Measurements from ENCODE around the gene C10orf88.
"Not testable (repeated sequence)": the region's sequence is repeated elsewhere in the genome, so short reads cannot be mapped to it uniquely, and the experiment has no call there.

C10orf88 gene

GRCh38 chr10:122915700-122916099 is 38.3 kb downstream of the C10orf88 start:
- no peak overlapping the region for H3K4me2 ChIP-seq (ENCODE audit: low read depth, low read length, poor library complexity, severe bottlenecking)
- no peaks in the 10 kb centered on the region for H3K9me3 ChIP-seq (ENCODE audit: insufficient read depth, low read depth, low read length)
- no peak overlapping the region for H3K4me3 ChIP-seq (ENCODE audit: low read length, poor library complexity, severe bottlenecking)
- no peak overlapping the region for H2AFZ ChIP-seq (ENCODE audit: low read length)
- H3F3A ChIP-seq (ENCODE audit: low read depth) = no peaks in the 10 kb centered on the region
- H3K9ac ChIP-seq (ENCODE audit: low read depth, low read length, poor library complexity, severe bottlenecking) = no peak overlapping the region
- H3K79me2 ChIP-seq (ENCODE audit: insufficient read depth, low read length) = no peaks in the 10 kb centered on the region
- TF ChIP-seq EZH2phosphoT487 (IDR thresholded peaks at IDR 0.05; ENCODE audit: borderline replicate concordance) (no peak), CTCF (conservative IDR thresholded peaks at IDR 0.05; ENCODE audit: low read length) (no peak)
- H4K20me1 ChIP-seq (ENCODE audit: insufficient read depth, low read length, poor library complexity, severe bottlenecking) = no peaks in the 10 kb centered on the region
- H3K4me1 ChIP-seq (ENCODE audit: insufficient read depth, low read length, poor library complexity, severe bottlenecking) = no peaks in the 10 kb centered on the region
- no peaks in the 10 kb centered on the region for H3K9me2 ChIP-seq (replicated peaks; ENCODE audit: low read depth, low read length)
- no peaks in the 10 kb centered on the region for H3K36me3 ChIP-seq (ENCODE audit: insufficient read depth, low read length)
- H3K27me3 ChIP-seq (ENCODE audit: insufficient read depth, low read length, poor library complexity, severe bottlenecking) = no peaks in the 10 kb centered on the region

- Histone ChIP-seq H3K9ac (ENCODE audit: low read depth, low read length, poor library complexity, severe bottlenecking) (no peak overlapping the region), H3K4me3 (ENCODE audit: low read length, poor library complexity, severe bottlenecking) (no peak overlapping the region), H3K4me2 (ENCODE audit: low read depth, low read length, poor library complexity, severe bottlenecking) (no peak overlapping the region), H3F3A (ENCODE audit: low read depth) (no peaks in the 10 kb centered on the region), H2AFZ (ENCODE audit: low read length) (no peak overlapping the region), H3K79me2 (ENCODE audit: insufficient read depth, low read length) (no peaks in the 10 kb centered on the region), H4K20me1 (ENCODE audit: insufficient read depth, low read length, poor library complexity, severe bottlenecking) (no peaks in the 10 kb centered on the region), H3K4me1 (ENCODE audit: insufficient read depth, low read length, poor library complexity, severe bottlenecking) (no peaks in the 10 kb centered on the region), H3K27me3 (ENCODE audit: insufficient read depth, low read length, poor library complexity, severe bottlenecking) (no peaks in the 10 kb centered on the region), H3K9me2 (replicated peaks; ENCODE audit: low read depth, low read length) (no peaks in the 10 kb centered on the region), H3K9me3 (ENCODE audit: insufficient read depth, low read depth, low read length) (no peaks in the 10 kb centered on the region), H3K36me3 (ENCODE audit: insufficient read depth, low read length) (no peaks in the 10 kb centered on the region)
- TF ChIP-seq EZH2phosphoT487 (IDR thresholded peaks at IDR 0.05; ENCODE audit: borderline replicate concordance) = no peak
- no peak for TF ChIP-seq CTCF (conservative IDR thresholded peaks at IDR 0.05; ENCODE audit: low read length)
Observed at GRCh38 chr10:122911889-122912484, 42.0 kb downstream of the C10orf88 start.

GRCh38 chr10:122910310-122910709 is 43.7 kb downstream of the C10orf88 start, which contains the start of gene FAM24A:
Gene FAM24A (plus strand): TSS chr10:122910610. CDS start chr10:122911635, 1,025 bp downstream.
- Histone ChIP-seq H3K9me2 (replicated peaks; ENCODE audit: low read depth, low read length) (no peaks in the 10 kb centered on the region), H3K79me2 (ENCODE audit: insufficient read depth, low read length) (no peaks in the 10 kb centered on the region), H3K27me3 (ENCODE audit: insufficient read depth, low read length, poor library complexity, severe bottlenecking) (no peaks in the 10 kb centered on the region), H3K9ac (ENCODE audit: low read depth, low read length, poor library complexity, severe bottlenecking) (no peak within 1 kb of the TSS), H2AFZ (ENCODE audit: low read length) (no peak within 1 kb of the TSS), H4K20me1 (ENCODE audit: insufficient read depth, low read length, poor library complexity, severe bottlenecking) (no peaks in the 10 kb centered on the region), H3K9me3 (ENCODE audit: insufficient read depth, low read depth, low read length) (no peaks in the 10 kb centered on the region), H3K4me2 (ENCODE audit: low read depth, low read length, poor library complexity, severe bottlenecking) (no peak within 1 kb of the TSS), H3K4me3 (ENCODE audit: low read length, poor library complexity, severe bottlenecking) (no peak within 1 kb of the TSS), H3F3A (ENCODE audit: low read depth) (no peaks in the 10 kb centered on the region), H3K36me3 (ENCODE audit: insufficient read depth, low read length) (no peaks in the 10 kb centered on the region), H3K4me1 (ENCODE audit: insufficient read depth, low read length, poor library complexity, severe bottlenecking) (no peaks in the 10 kb centered on the region)
- no peak for TF ChIP-seq CTCF (conservative IDR thresholded peaks at IDR 0.05; ENCODE audit: low read length)
- TF ChIP-seq EZH2phosphoT487 (IDR thresholded peaks at IDR 0.05; ENCODE audit: borderline replicate concordance) = no peak

GRCh38 chr10:122903861-122904260 is 50.2 kb downstream of the C10orf88 start:
- H3K79me2 ChIP-seq (ENCODE audit: insufficient read depth, low read length); H3K27me3 ChIP-seq (ENCODE audit: insufficient read depth, low read length, poor library complexity, severe bottlenecking); H3K4me1 ChIP-seq (ENCODE audit: insufficient read depth, low read length, poor library complexity, severe bottlenecking); H2AFZ ChIP-seq (ENCODE audit: low read length); H3K4me3 ChIP-seq (ENCODE audit: low read length, poor library complexity, severe bottlenecking); H3F3A ChIP-seq (ENCODE audit: low read depth); H3K9me3 ChIP-seq (ENCODE audit: insufficient read depth, low read depth, low read length); H3K4me2 ChIP-seq (ENCODE audit: low read depth, low read length, poor library complexity, severe bottlenecking); H3K36me3 ChIP-seq (ENCODE audit: insufficient read depth, low read length); H3K9ac ChIP-seq (ENCODE audit: low read depth, low read length, poor library complexity, severe bottlenecking); H4K20me1 ChIP-seq (ENCODE audit: insufficient read depth, low read length, poor library complexity, severe bottlenecking); H3K9me2 ChIP-seq (replicated peaks; ENCODE audit: low read depth, low read length): not testable (repeated sequence)

All from Loucy (cell line).